Measurements from ENCODE around the gene DVL2. TPM values are rescaled to one million over a fixed set of nuclear protein-coding genes. Genes with fewer than 3 reads are reported as not detected.
"Not testable (repeated sequence)": the region's sequence is repeated elsewhere in the genome, so short reads cannot be mapped to it uniquely, and the experiment has no call there.

DVL2 gene
- polyA plus RNA-seq, 5 donors, result 42.5 to 62.9 (median 56.0) TPM

DNA sequence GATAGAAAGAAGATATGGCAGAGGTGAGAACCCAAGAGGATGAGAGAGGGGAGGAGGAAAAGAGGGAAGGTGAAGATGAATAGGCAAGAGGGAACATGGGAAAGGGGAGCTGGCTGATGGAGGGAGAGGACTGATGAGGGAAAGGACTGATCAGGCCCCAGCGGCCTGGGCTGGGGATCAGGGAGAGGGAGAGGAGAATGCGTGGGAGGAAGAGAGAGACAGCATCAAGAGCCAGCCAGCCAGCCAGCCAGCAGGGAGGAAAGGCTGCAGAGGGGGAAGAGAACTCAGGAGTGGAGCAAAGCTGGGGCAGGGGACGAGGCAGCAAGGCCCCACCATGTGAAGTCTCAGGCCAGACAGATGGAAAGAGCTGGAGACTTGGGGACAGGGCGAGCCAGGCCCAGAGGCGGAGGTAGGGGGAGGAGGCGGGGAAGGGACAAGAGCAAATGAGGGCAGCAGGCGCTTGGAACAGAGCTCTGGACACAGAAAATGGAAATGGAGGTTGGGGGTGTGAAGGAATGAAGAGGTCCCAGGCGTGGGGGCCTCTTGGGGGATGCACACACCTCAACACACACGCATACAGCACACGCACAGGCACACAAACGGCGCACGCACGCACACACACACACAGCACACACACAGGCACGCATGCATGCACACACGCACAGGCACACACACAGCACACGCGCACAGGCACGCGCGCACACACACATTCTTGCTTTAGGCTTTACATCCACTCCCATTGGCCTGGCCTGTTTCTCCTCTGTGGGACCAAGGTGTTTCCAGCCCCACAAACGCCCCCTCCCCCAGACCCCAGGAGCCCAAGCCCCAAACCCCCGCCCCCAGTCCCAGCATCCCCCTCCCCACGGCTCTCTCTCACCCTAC, 27.0 kb downstream of the DVL2 start:
- DNase-seq, result no peak

DNA sequence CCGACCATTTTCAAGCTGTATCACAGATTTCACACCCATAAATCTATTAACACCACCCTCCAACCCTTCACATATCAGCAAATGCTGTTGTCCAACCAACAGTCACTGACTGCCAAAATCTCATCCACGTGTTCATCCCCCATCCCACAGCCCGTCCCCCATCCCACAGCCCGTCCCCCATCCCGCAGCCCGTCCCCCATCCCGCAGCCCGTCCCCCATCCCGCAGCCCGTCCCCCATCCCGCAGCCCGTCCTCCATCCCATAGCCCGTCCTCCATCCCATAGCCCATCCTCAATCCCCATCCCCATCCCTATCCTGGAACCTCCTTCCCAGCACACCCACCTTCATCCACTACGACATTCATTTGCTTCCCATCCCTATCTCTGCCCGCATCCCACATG, 28.8 kb downstream of the DVL2 start:
- no peak for DNase-seq

- DNase-seq, result peak; percentile 86 to 90
Measured at GRCh38 chr17:7204828-7205461, 29.4 kb downstream of the DVL2 start.

- DNase-seq, result no peak
Measured at GRCh38 chr17:7204336-7204735, 30.0 kb downstream of the DVL2 start.

- no peak for DNase-seq
Measured at GRCh38 chr17:7203391-7203790, 30.9 kb downstream of the DVL2 start.

DNA sequence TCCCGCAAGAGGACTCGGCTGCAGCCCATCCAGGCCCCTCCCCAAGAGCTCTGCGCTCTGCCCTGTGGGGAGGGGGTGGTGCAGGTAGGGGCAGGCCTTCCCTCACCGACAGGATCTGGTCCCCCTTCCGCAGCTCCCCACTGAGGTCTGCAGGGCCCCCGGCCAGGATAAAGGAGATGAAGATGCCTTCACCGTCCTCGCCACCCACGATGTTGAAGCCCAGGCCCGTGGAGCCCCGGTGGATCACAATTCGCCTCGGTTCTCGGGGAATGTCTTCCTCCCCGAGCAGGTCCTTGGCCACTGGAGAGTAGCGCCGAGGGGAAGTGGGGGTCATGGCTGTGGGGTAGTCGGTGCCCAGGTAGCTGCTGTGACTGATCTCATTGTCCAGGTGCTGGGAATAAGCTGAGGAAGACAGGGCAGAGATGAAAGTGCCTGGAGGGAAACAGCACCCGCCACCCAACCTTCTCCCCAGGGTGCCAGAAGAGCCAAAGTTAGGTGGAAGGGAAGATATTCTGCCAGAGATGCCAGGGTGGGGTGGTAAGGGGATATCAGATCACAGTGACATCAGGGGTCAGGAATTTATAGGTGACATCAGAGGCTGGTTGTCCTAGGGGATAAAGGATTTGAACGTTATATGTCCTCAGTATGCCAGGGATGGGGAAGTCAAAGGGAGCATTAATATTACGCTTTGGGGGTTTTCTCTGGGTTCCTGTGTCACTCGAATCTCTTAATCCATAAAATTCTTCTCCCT, 37.5 kb downstream of the DVL2 start:
- DNase-seq, result no peak

DNA sequence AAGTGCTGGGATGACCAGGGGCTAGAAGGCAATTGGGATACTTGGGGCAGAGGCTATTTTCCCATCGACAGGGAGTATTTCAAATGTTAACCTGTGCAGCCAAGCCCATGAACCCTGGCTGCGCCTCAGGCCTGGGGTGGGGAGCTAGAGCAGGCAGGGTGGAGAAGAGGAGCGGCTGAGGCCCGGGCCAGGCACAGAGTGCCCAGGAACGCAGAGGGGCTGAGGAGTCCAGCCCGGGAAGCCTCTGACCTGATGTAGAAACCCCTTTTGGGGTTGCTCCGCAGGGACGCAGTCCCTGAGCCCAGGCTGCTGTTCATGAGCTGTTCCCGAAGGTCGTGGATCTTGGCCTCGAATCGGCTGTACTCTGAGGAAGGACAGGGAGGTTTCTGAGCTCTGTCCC, 38.3 kb downstream of the DVL2 start:
- no peak for DNase-seq

DNA sequence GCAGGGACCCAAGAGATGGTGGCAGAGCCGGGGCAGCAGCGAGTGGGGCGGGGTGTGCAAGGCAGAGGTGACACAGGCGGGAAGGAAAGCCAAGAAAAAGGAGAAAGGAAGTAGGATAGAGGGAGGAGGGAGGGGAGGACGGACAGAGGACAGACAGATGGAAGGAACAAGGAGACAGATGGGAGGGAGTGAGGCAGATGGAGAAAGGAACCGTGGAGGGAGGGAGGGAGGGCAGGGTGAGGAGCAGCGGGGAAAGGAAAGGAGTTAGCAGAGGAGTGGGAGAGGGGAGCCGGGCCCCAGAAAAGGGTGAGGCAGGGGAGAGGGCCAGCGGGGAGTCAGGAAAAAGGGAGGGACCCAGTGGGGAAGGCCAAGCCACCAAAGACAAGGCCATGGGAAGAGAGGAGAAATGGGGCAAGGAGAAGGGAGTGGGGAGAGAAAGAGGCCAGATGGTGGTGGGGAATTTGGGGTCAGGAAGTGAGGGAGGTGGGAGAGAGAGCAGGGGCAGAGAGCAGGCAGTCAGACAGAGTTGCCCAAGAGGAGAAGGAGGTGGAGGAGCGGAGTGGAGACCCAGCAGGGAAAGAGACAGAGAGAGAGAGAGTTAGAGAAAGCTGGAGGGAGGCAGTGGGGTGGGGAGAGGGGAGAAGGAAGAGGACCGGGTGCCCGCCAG, 41.9 kb downstream of the DVL2 start:
- no peak for DNase-seq

GRCh38 chr17:7191571-7192270, 42.6 kb downstream of the DVL2 start:
- DNase-seq, result no peak

- DNase-seq, result no peak
Measured at GRCh38 chr17:7191069-7191468, 43.2 kb downstream of the DVL2 start.

GRCh38 chr17:7190276-7190917, 43.9 kb downstream of the DVL2 start:
- DNase-seq, result no peak

DNA sequence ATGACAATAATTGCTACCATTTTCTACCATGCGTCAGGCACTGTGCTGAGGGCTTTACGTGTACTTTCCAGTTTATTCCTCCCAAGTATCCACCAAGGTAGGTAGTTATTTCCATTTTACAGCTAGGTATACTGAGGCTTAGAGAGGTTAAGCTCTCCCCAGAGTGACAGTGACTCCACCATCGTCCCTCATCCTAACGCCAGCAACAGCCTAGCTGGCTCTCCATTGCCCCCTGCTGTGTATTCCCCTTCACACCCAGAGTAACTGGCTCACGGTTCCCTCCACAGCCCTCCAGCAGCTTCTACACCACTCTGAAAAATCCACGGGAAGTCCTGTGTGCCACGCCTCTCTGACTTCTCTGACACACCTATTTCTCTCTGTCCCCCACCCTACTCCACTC, 48.1 kb downstream of the DVL2 start:
- no peak for DNase-seq

GRCh38 chr17:7184647-7185046, 49.7 kb downstream of the DVL2 start:
- no peak for DNase-seq

DNA sequence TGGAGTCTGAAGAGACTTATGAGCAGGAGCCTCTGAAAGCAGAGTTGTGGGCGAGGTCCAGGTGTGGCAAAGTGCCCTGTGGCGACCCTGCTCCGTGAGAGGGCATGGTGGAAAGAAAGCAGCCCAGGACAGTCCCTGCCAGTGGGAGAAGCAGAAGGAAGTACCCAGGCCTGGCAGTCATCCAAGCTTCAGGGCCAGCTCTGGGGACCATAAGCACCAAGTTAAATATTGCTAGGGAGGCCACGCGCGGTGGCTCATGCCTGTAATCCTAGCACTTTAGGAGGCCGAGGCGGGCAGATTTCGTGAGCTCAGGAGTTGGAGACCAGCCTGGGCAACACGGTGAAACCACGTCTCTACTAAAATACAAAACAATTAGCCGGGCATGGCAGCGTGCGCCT, 50.2 kb downstream of the DVL2 start:
- no peak for DNase-seq

- no peak for DNase-seq
Measured at GRCh38 chr17:7183433-7184090, 50.8 kb downstream of the DVL2 start.

DNA sequence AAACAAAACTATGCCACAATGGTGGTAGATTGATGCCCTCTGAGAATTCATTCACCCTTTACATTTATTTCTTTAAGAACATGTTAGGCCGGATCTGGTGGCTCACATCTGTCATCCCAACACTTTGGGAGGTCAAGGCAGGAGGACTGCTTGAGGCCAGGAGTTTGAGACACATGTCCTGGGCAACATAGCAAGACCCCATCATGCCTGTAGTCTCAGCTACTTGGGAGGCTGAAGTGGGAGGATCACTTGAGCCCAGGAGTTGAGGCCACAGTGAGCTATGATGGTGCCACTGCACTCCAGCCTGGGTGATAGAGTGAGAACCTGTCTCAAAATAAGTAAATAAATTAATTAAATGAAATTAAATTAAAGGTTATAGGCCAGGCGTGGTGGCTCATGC, 52.2 kb downstream of the DVL2 start:
- not testable (repeated sequence) for DNase-seq

DNA sequence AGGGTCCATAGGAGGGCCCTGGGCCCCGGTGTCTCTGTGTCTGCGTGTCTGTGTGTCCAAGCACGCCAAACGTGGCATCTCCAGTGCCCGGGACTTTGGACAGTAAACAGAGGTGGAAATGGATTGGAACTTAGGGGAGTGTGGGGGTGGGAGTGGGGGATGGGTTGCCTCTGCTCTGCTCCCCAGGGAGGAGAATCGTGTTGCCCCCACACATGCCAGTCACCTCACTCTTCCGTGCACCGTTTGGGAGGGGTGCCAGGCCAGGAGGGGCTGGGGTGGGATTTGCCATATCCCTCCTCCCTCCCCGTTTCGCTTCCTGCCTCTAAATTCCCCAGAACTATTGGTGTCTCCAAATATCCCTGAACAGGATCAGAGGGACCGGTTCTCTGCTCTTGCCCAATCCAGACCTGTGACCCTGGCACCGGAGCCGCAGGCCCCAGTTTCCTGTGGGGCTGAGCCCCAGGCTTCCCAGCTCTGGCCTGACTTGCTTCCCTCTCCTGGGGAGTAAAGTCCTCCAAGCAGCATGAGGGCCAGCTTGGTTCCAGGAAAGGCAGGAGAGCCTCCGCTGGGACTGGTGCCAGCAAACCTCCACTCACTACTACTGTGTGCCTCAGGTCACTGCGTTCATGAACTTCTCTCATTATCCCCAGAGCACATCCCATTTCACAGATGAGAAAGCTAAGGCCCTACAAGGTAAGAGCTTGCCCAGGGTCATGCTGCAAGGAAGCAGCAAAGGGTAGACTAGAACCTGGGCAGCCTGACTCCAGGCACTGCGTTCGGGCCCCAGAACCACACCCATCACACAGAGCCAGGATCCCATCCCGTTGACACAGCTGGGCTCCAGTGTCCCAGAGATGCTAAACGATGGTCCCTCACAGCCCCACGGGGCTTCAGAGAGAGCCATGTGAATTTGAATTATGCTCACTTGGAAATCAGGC, 54.7 kb downstream of the DVL2 start, which contains the start of gene ASGR1:
TSS of gene ASGR1 (minus strand) at position 54 of the 938 bp plus-strand sequence. CDS start 807 bp downstream, outside the sequence.
- no peak for DNase-seq

DNA sequence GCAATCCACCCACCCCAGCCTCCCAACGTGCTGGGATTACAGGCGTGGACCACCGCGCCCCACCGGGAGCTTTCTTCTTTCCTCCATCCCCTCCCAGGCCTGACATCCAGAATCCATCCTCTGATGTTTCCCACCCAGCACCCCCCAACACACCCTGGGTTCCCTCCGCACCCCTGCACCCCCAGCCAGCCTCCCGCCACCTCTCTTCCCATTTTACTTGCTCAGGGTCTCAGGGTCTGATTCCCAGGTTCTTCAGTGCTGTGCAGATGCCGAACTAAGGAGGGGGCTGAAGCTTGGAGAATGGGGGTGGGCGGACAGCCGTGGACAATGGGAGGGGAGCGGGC, 55.4 kb downstream of the DVL2 start:
- no peak for DNase-seq

DNA sequence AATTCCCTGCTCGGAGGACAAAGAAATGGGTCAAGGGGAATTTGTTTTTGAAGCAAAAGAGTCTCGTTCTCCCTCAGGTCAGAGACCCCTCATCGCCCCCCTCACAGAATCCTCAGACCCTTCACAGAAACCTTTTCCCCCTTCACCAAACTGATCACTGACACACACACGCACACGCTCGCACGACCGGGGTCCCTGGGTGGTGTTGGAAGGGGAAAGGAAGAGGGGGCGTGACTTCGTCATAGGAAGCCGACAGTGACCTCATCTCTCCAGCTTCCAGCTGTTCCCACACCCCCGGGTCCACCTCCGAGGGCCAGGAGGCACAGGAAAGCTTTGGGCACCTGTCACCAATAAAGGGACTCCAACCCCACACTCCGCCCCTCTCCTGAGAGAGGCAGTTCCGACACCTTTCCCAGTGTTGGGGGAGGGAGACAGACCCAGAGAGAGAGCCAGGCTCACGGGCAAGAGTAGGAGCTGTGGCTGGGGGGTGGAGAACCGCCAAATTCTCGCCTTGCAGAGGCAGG, 56.3 kb downstream of the DVL2 start:
- peak in 1 of 2 donors; percentile 48 for DNase-seq
